Measurements from ENCODE around the gene MAPK4.
"Not testable (repeated sequence)": the region's sequence is repeated elsewhere in the genome, so short reads cannot be mapped to it uniquely, and the experiment has no call there.

Gene MAPK4

DNA sequence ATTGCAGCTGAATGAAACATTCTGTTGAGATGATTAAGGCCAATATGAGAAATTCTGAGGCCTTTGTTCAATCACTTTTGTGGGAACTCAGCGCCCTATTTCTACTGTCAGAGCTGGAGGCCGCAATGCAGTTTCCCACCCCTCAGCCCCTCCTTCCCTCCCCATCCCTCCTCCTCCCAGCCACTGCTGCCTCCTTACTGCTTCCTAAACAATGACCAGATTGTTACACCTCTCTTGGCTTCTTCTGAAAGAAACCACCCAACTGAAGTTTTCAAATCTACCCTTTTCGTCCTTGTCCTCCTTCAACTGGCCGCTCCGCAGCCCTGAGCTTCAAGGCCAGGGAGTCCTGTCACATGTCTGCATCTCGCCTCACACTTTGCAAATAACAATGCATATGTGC, 36.7 kb upstream of the MAPK4 start:
- Histone ChIP-seq H3K27me3 (ENCODE audit: insufficient read depth, low read length, poor library complexity, severe bottlenecking) (no peaks in the 10 kb centered on the region), H3K9me3 (ENCODE audit: insufficient read depth, low read depth, low read length) (no peaks in the 10 kb centered on the region; the same call in 1 of the 2 replicates), H3K4me3 (ENCODE audit: low read length, poor library complexity, severe bottlenecking) (no peak overlapping the region), H3K9me2 (replicated peaks; ENCODE audit: low read depth, low read length) (no peaks in the 10 kb centered on the region), H3K36me3 (ENCODE audit: insufficient read depth, low read length) (no peaks in the 10 kb centered on the region), H4K20me1 (ENCODE audit: insufficient read depth, low read length, poor library complexity, severe bottlenecking) (no peaks in the 10 kb centered on the region), H3K4me2 (ENCODE audit: low read depth, low read length, poor library complexity, severe bottlenecking) (no peak overlapping the region), H2AFZ (ENCODE audit: low read length) (no peak overlapping the region), H3K4me1 (ENCODE audit: insufficient read depth, low read length, poor library complexity, severe bottlenecking) (no peaks in the 10 kb centered on the region), H3F3A (ENCODE audit: low read depth) (no peaks in the 10 kb centered on the region), H3K79me2 (ENCODE audit: insufficient read depth, low read length) (no peaks in the 10 kb centered on the region), H3K9ac (ENCODE audit: low read depth, low read length, poor library complexity, severe bottlenecking) (no peak overlapping the region)
- TF ChIP-seq CTCF (conservative IDR thresholded peaks at IDR 0.05; ENCODE audit: low read length) (no peak), EZH2phosphoT487 (IDR thresholded peaks at IDR 0.05; ENCODE audit: borderline replicate concordance) (no peak)

GRCh38 chr18:50527636-50528307, 32.1 kb upstream of the MAPK4 start:
- no peaks in the 10 kb centered on the region for H3K27me3 ChIP-seq (ENCODE audit: insufficient read depth, low read length, poor library complexity, severe bottlenecking)
- no peaks in the 10 kb centered on the region; the same call in 1 of the 2 replicates for H3K9me3 ChIP-seq (ENCODE audit: insufficient read depth, low read depth, low read length)
- H4K20me1 ChIP-seq (ENCODE audit: insufficient read depth, low read length, poor library complexity, severe bottlenecking), result no peaks in the 10 kb centered on the region
- H3K79me2 ChIP-seq (ENCODE audit: insufficient read depth, low read length), result no peaks in the 10 kb centered on the region
- no peak overlapping the region for H3K9ac ChIP-seq (ENCODE audit: low read depth, low read length, poor library complexity, severe bottlenecking)
- H3K36me3 ChIP-seq (ENCODE audit: insufficient read depth, low read length), result no peaks in the 10 kb centered on the region
- H3K4me1 ChIP-seq (ENCODE audit: insufficient read depth, low read length, poor library complexity, severe bottlenecking), result no peaks in the 10 kb centered on the region
- H3K4me3 ChIP-seq (ENCODE audit: low read length, poor library complexity, severe bottlenecking), result no peak overlapping the region
- no peaks in the 10 kb centered on the region for H3K9me2 ChIP-seq (replicated peaks; ENCODE audit: low read depth, low read length)
- no peaks in the 10 kb centered on the region for H3F3A ChIP-seq (ENCODE audit: low read depth)
- TF ChIP-seq EZH2phosphoT487 (IDR thresholded peaks at IDR 0.05; ENCODE audit: borderline replicate concordance) (no peak), CTCF (conservative IDR thresholded peaks at IDR 0.05; ENCODE audit: low read length) (no peak)
- H3K4me2 ChIP-seq (ENCODE audit: low read depth, low read length, poor library complexity, severe bottlenecking), result no peak overlapping the region
- H2AFZ ChIP-seq (ENCODE audit: low read length), result no peak overlapping the region

DNA sequence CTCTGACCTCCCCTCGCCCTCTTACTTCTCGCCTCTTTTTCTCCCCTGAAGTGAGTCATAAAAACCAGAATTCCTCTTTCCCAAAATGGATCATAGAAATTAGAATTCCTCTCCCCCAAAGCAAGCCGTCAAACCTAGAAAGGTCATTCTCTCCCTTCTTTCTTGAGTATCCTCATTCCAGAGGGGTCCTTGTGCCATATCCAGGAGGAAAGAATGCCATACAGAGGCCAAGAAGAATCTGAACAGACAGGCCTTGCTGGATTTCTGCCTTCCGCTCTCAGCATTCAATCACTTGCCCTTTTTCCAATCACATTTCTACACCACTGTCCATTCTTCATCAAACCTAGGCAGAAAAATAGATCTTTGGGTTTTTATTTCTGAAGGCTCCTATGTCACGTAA, 31.1 kb upstream of the MAPK4 start:
- no peaks in the 10 kb centered on the region; the same call in 1 of the 2 replicates for H3K9me3 ChIP-seq (ENCODE audit: insufficient read depth, low read depth, low read length)
- H3K4me3 ChIP-seq (ENCODE audit: low read length, poor library complexity, severe bottlenecking), result no peak overlapping the region
- H3K4me1 ChIP-seq (ENCODE audit: insufficient read depth, low read length, poor library complexity, severe bottlenecking), result no peaks in the 10 kb centered on the region
- H3K9me2 ChIP-seq (replicated peaks; ENCODE audit: low read depth, low read length), result no peaks in the 10 kb centered on the region
- H3K9ac ChIP-seq (ENCODE audit: low read depth, low read length, poor library complexity, severe bottlenecking), result no peak overlapping the region
- H3K79me2 ChIP-seq (ENCODE audit: insufficient read depth, low read length), result no peaks in the 10 kb centered on the region
- no peaks in the 10 kb centered on the region for H3K36me3 ChIP-seq (ENCODE audit: insufficient read depth, low read length)
- H3F3A ChIP-seq (ENCODE audit: low read depth), result no peaks in the 10 kb centered on the region
- no peak overlapping the region for H2AFZ ChIP-seq (ENCODE audit: low read length)
- TF ChIP-seq EZH2phosphoT487 (IDR thresholded peaks at IDR 0.05; ENCODE audit: borderline replicate concordance), result no peak
- no peak for TF ChIP-seq CTCF (conservative IDR thresholded peaks at IDR 0.05; ENCODE audit: low read length)
- no peaks in the 10 kb centered on the region for H3K27me3 ChIP-seq (ENCODE audit: insufficient read depth, low read length, poor library complexity, severe bottlenecking)
- no peak overlapping the region for H3K4me2 ChIP-seq (ENCODE audit: low read depth, low read length, poor library complexity, severe bottlenecking)
- H4K20me1 ChIP-seq (ENCODE audit: insufficient read depth, low read length, poor library complexity, severe bottlenecking), result no peaks in the 10 kb centered on the region

GRCh38 chr18:50533822-50534221, 26.1 kb upstream of the MAPK4 start:
- not testable (repeated sequence) for H3K79me2 ChIP-seq (ENCODE audit: insufficient read depth, low read length); H3K4me2 ChIP-seq (ENCODE audit: low read depth, low read length, poor library complexity, severe bottlenecking); H3K36me3 ChIP-seq (ENCODE audit: insufficient read depth, low read length); H3K4me3 ChIP-seq (ENCODE audit: low read length, poor library complexity, severe bottlenecking); H3K9me2 ChIP-seq (replicated peaks; ENCODE audit: low read depth, low read length); H3K9me3 ChIP-seq (ENCODE audit: insufficient read depth, low read depth, low read length); H3F3A ChIP-seq (ENCODE audit: low read depth); H3K27me3 ChIP-seq (ENCODE audit: insufficient read depth, low read length, poor library complexity, severe bottlenecking); H3K4me1 ChIP-seq (ENCODE audit: insufficient read depth, low read length, poor library complexity, severe bottlenecking); H4K20me1 ChIP-seq (ENCODE audit: insufficient read depth, low read length, poor library complexity, severe bottlenecking); H2AFZ ChIP-seq (ENCODE audit: low read length); H3K9ac ChIP-seq (ENCODE audit: low read depth, low read length, poor library complexity, severe bottlenecking)

DNA sequence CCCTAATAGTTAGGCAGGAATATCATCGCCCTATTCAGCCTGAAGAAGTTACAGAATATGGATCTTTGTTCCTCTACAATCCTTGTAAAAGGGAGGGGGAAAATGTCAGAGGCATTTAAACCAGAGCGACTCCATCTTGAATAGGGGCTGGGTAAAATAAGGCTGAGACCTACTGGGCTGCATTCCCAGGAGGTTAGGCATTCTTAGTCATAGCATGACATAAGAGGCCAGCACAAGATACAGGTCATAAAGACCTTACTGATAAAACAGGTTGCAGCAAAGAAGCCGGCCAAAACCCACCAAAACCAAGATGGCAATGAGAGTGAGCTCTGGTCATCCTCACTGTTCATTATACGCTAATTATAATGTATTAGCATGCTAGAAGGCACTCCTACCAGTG, 15.4 kb upstream of the MAPK4 start:
- H3K9me2 ChIP-seq (replicated peaks; ENCODE audit: low read depth, low read length); H3K79me2 ChIP-seq (ENCODE audit: insufficient read depth, low read length); H4K20me1 ChIP-seq (ENCODE audit: insufficient read depth, low read length, poor library complexity, severe bottlenecking); H3K9ac ChIP-seq (ENCODE audit: low read depth, low read length, poor library complexity, severe bottlenecking); H3K36me3 ChIP-seq (ENCODE audit: insufficient read depth, low read length); H3K9me3 ChIP-seq (ENCODE audit: insufficient read depth, low read depth, low read length); H3K4me1 ChIP-seq (ENCODE audit: insufficient read depth, low read length, poor library complexity, severe bottlenecking); H3K4me3 ChIP-seq (ENCODE audit: low read length, poor library complexity, severe bottlenecking); H3K27me3 ChIP-seq (ENCODE audit: insufficient read depth, low read length, poor library complexity, severe bottlenecking); H3F3A ChIP-seq (ENCODE audit: low read depth); H2AFZ ChIP-seq (ENCODE audit: low read length); H3K4me2 ChIP-seq (ENCODE audit: low read depth, low read length, poor library complexity, severe bottlenecking): not testable (repeated sequence)
